Suppressor macrophage treated with lipopolysaccharide for 1 hour (primary cell): ENCODE measurements around the gene MAPK14.

Experiments used
- DNase-seq, 3 donors: peaks; one replicate each; pipeline ENCODE4 v3.0.0-alpha.2; 2020 to 2022

The MAPK14 gene

DNA sequence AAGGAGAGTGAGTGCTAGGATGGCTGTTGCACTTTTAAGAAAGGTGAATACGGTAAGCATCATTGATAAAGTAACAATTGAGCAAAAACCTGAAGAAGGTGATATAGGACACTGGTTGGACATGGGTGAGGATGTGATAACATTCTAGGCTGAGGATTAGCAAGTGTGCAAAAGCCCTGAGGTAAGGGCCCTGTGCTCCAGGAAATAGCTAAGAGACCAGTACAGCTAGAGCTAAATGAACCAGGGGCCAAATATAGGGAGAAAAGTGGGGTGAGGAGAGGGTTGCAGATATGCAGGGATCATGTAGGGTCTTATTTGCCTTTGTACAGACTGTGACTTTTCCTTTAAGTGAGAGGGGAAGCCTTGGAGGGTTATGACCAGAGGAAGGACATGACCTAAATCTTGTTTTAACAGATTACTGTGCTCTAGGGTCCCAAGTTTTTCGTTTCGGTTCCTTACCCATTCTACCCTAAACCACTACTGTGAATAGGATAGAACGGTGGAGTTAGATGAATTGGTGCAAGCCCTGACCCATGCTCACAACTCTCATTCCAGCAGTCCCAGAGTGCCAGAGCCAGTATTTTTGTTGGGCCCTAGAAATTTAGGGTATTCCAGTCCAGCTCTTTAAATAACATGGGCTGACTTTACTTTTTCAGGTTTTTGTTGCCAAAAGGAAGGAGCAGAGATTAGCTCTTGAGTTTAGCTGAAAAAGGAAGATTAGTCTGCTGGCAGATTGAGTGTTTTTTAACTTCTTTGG is 10.7 kb downstream of the MAPK14 start:
- DNase-seq = no peak

DNA sequence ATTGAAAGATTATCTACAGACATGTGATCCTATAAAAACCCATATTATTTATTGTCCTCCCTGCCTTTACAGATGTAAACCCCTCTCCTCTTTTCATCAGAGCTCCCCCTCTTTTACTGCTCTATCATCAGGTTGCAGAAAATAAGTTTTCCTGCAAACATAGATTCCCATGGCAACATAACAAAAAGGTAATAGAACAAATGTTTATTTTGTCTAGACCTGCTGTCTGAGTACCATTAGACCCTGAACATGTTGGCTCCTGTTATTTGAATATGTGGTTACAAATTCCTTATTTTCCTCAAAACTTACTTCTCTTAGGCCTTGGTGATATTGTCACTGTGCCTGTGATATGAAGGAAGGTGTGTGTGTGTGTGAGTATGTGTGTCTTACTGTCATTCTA is 11.5 kb downstream of the MAPK14 start:
- DNase-seq = no peak

DNA sequence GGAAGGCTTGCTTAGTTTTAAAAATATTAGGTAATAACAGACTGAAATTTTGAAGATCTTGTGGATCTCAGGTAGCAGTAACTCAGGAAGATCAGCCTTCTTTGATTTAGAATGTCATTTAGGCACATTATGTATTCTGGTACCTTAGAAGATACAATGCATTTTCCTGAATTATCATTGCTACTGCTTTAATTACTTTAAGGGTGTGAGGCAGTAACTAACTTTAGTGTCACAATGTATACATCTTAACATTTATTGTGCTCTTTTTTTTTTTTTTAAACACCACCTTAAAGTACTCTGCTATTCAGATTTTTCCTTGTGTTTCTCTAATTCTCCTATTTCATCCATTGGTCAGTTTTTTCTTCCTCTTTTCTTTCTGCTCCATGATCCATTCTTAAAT is 13.3 kb downstream of the MAPK14 start:
- DNase-seq = no peak

DNA sequence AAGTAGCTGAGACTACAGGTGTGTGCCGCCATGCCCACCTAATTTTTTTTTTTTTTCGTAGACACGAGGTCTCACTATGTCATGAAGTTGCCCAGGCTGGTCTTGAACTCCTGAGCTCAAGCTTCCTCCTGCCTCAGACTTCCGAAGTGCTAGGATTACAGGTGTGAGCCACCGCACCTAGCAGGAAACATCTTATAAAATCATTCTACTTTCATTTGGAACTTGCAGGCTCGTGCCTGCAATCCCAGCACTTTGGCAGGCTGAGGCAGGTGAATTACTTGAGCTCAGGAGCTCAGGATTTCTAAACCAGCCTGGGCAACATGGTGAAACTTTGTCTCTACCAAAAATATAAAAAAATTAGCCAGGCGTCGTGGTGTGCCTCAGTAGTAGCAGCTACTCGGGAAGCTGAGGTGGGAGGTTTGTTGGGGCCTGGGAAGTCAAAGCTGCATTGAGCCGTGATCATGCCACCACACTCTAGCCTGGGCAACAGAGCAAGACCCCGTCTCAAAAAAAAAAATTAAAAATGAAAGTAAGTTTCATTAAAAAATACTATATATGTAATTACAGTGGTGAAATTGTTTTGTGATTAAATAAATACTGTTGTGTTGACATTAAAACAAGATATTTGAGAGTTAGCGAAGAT is 15.1 kb downstream of the MAPK14 start:
- DNase-seq = no peak

DNA sequence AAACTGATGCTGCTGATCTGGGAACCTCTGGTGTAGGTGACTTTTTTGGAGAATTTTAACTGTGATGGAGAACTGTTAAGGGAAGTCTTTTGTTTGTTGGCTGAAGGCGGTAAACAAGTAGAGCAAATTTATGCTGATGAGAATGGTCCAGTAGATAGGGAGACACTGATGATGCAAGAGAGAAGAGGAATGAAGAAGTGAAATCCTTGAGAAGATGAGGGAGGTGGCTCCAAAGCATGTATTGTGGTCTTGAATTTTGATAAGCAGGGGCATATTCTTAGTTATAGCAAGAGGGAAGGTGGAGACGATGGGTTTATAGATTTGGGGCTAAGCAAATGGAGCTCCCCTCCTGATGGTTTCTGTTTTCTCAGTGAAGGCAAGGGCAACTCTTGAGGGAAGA is 22.0 kb downstream of the MAPK14 start:
- no peak for DNase-seq

DNA sequence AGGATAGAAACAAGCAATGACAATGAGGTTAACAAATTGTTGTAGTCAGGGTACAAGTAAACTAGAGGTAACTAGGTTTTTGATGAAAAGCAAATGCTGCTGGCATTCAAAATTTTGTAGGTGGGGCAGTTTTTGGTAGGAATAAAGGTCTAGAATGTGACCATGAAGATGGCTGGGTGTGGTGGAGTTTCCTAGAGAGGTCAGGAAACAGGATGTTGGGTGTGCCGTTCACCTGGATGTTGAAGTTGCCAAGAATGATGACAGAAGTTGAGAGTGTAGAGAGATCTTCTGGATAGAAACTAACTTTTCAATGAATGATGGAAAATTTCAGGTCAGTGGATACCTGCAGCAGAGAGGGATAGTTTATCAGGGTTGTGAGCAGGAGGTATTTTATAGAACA is 22.7 kb downstream of the MAPK14 start:
- no peak for DNase-seq

DNA sequence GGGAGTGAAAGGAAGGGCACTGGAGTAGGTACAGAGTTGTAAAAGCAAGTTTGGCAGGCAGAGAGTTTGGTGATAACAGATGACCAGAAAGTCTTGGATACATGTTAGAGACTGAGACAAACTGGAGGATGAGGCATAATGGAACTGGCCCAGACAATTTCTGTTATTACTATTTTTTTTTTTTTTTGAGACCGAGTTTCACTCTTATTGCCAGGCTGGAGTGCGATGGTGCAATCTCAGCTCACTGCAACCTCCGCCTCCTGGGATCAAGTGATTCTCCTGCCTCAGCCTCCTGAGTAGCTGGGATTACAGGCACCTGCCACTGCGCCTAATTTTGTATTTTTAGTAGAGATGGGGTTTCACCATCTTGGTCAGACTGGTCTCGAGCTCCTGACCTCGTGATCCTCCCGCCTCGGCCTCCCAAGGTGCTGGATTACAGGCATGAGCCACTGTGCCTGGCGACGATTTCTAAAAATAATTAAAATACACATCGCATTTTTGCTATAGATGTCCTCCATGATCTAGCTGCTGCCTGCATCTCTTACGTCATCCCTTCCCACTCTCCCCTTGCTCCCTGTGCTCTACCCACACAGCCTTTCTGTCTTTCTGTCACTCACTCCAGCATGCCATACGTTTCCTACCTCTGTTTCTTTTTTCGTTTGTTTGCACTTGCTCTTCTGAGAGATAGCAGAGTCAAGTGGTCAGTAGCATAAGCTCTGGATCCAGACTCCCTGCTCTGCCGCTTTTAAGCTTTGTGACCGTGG is 23.5 kb downstream of the MAPK14 start:
- DNase-seq = peak in 1 of 3 donors; percentile 17

DNA sequence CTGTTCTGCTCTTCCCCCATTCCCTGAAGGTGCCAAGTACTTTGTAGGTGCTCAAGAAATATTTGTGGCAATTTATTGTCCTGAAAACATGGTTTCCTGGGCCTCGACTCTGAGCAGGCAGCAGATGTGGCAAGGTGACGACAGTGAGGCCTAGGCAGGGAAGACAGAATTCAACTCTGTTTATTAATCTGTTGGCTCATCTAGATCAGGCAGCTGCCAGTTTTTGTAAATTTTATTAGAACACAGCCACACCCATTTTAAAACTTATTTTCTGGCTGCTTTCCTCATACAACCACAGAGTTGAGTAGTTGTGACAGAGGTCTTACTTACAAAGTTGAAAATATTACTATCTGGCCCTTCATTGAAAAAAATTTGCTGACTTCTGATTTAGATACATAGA is 24.5 kb downstream of the MAPK14 start:
- DNase-seq = no peak

DNA sequence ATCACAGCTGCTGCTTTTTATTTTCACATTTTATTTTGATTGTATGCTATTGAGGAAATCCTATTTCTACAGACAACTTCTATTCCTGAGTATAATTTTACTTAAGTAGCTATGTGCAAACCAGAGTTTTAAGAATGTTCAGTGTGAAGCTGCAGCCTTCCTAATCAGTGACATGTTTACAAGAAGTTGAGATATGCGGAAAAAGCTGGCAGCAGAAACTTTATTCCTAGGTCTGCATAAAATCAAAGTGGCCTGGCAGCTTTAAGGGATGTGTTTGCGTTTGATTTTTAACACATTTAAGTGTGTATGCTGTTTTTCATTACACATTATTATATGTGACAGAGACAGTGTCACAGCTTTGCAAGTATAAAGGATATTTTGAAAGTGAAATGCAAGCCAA is 26.3 kb downstream of the MAPK14 start:
- DNase-seq = no peak

DNA sequence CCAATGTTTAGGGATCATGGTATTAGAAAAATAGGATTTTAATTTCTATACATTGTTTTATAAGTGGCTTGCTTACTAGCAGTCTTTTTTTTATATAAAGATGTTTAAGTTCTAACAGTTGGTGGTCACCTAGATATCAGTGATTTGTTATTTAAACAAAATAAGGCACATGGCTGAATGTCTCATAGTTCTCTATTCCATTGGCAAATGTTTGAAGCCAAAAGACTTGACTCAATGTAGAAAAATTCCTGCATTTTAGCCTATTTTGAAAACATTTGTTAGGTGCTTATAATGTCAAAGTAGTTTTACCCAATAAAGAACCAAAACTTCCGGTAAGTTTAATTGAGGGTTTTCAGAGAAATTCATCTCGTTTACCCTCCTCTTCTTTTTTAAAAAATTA is 26.8 kb downstream of the MAPK14 start:
- no peak for DNase-seq

DNA sequence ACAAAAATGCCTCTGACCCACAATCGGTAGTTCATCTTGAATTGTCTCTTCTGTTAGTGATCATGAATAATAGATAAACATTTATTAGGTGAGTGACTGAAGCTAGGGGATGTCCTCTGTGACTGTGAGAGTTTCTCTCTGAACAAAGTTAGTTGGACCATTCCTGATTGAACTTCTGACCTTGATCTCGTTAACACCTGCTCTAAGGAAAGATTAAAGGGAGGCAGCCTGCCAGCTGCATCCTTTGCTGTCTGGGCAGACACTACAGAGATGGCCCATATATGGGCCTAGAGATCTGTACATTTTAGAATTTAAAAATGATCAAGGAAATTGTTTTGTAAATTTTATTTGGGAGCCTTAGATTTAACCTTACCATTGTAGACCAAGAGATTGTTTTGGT is 27.3 kb downstream of the MAPK14 start:
- DNase-seq = no peak

DNA sequence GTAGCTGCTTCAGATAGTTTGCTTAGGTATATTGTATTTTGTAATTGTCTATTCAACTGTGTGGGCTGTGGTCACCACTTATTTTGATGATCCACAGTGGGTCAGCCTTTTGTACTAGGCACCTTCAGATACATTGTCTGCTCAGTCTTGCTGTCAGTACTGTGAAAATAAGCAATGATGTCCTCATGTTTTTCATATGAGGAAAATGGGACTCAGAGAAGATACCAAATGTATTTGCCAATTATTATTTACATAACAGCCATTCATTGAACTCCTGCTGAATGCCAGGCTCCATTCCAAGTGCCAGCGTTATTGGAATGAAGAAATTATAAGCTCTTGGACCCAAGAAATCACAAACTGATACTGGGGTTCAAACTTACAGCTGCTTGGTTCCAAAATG is 28.6 kb downstream of the MAPK14 start:
- DNase-seq = no peak

DNA sequence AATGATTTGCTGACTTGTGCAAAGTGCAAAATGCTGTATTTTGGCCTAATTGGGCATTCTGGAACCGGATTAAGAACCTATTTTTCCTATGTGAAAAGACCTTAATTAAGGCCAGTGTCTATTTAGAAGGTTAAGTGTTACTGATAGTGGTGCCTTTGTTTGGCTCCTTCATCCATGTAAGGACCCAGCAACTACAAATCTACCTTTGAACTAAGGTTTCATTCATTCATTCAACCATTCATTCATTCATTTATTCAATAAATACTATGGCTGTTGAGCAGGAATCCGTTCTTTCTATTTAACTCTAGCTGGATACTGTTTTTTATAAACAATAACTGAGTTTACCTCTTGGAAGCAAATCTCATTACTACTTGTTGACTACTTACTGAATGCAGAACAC is 33.6 kb downstream of the MAPK14 start:
- DNase-seq = no peak

DNA sequence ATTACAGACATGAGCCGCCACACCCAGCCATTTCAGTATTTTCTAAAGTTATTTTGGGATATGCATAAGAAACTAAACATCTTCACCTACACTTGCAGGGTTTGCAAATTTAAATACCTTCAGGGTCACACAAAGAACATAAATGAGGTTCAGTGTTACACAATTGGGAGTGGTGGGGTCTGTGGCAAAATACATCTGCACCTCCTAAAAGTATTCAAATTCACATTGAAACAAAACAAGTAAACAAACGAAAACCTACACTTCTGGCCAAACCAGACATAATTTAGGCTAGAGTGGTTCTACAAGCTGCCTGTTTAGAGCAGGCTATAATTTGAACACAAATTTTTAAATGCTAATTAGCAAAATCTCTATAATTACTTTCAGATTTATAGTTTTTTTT is 34.6 kb downstream of the MAPK14 start:
- no peak for DNase-seq

DNA sequence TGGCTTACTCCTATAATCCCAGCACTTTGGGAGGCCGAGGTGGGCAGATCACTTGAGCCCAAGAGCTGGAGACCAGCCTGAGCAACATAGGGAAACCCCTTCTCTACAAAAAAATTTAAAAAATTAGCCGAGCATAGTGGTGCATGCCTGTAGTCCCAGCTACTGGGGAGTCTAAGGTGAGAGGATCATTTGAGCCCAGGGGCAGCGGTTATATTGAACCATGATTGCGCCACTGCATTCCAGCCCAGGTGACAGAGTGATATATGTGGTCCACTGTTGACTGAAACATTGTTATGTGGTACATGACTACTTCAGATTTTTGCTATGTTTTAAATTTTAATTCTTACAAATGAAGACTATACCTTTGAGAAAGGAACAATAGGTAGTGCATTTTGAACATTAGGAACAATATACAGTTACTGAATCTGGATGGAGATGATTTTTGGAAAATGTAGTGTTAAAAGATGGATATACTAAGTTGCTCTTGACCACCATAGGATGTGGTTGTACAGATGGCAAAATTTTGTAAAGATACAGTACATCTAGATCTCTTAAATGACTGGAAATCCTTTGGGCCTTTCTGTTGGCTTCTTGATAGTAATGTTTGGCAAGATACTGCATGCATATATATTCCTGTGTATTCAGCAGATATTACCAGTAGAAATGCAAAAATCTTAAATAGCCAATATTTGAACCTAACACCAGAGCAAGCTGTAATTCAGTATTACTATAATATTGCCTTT is 35.9 kb downstream of the MAPK14 start:
- DNase-seq = no peak

DNA sequence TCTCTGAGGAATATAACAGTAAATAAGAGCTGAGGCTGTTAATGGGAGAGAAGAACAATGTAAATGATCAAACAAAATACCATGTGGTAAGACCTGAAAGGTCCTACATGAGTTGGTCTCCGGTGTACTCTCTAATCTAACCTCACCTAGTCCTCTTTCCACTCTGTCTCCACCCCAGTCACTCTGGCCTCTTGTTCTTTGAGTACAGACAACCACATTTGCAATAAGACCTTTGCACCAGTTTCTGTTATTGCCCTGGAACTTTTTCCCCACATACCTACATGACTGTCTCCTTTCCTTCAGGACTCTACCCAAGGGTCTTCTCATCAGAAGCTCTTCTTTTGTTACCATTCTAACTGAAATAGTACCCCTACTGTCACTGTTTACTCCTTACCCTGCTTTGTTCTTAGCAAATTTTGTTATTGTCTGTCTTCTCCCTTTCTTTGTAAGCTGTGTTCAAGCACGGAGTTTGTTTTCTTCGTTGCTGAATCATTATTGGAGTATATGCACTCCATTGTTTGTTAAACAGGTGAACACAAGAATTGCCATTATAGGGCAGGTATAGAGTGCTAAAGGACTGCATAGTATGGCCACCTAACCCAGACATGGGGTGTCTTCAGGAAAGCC is 37.3 kb downstream of the MAPK14 start:
- no peak for DNase-seq

DNA sequence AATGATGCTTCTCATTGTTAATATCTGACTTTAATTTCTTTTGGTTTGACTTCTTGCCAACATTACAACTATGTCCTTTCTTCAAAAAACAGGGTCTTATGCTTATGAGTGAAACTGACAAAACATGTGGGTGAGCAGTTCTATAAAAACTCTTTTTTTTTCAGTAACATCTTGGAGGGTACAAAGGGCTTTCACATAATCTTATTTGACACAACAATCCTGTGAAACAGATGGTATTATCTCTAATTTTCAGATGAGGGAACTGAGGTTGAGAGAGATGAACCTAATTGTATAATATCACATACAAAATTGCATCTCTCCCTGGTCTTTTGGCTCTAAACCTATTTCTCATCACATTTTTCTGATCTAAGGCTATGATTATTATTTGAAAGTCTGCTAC is 38.3 kb downstream of the MAPK14 start:
- DNase-seq = no peak

DNA sequence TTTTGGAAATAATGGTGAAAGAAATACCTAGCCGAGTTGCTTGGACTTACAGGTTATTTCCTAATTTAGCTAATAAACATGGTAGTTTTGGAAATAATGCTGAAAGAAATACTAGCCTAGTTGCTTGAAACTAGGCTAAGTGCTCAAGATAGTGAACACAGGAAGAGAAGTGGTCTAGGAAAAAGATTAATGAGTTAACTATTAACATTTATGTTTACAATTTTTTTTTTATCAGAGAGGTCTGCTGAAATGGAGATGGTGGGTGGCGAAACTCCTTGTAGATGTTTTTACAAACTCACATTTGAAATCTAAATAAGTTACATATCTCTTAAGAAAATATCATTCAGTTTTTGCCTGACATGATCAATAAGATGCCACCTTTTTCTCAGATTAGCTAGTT is 39.2 kb downstream of the MAPK14 start:
- no peak for DNase-seq

DNA sequence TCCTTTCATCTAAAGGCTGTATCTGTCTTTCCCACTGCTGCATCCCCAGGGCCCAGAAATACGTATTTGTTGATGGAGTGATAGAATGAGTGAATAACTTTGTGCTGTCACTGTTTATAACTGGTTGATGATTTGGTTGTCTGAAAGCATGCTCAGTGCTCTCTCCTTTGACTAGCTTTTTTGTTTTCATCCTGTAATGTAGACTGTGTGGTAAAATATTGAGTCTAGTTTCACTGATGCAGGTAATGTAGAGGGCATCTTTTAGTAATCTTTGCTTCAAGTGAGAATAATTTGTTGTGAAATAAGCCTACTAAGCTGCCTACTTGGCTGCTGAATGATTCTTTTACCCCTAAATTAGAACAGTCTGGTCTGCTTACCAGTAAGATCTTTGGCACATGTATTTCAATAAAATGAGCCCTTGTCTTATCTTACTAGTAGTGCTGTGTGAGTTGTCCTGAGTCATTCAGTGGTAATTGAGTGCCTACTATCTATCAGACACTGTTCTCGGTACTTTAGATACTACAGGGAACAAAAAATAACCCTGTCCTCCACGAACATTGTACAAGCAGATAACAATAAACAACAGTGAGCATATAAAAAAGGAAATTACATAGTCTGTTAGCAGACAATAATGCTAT is 39.9 kb downstream of the MAPK14 start:
- no peak for DNase-seq

DNA sequence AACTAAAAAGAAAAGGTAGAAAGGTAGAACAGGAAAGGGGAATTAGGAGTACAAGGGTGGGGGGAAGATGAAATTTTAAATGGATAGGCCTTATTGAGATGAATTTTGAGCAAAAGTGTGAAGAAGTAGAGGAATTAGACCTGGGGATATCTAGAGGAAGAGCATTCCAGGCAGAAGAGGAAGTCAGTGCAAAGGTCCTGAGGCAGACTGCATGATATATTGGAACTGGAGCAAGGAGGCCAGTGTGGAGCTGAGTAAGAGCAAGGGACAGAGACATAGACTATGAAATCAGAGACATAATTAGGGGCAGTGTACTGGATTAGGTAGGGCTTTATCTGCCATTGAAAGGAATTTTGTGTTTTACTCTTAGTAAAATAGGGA is 40.4 kb downstream of the MAPK14 start:
- DNase-seq = peak in 1 of 3 donors; percentile 13

DNA sequence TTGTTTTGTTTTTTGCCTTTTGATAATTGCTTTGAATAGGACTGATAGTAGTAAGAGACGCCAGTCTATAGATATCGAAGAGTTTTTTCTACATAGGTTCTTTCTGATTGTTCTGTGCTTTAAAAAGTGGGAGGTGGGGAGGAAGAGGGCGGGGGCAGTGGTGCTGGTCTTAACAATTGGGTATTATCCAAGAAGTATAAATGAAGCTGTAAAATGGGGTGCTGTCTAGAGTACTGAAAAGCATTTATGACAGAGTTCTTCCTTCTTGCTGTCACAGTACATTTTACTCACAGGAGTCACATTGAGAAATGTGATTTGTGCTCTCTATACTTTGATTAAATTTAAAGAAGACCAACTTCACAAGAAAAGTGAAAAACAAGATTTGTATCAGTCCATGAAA is 41.0 kb downstream of the MAPK14 start:
- DNase-seq = no peak

DNA sequence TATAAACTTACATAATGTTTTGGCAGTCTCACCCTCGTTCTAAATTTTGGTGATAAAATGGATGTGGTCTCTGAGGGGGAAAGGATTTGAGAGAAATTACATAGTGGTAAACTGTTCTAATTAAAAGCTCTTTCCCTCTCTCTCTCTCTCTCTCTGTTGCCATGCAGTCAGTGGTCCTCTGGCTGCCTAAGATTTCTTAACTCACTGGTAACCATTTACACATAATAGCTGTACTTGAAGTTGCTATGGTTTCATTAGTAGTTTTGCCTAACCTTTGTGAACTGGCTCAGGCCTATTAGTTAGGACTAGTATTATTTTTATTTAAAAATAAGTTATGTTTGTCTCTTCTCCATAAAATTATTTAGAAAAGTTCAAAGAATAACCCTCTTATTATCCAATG is 42.0 kb downstream of the MAPK14 start:
- DNase-seq = no peak

DNA sequence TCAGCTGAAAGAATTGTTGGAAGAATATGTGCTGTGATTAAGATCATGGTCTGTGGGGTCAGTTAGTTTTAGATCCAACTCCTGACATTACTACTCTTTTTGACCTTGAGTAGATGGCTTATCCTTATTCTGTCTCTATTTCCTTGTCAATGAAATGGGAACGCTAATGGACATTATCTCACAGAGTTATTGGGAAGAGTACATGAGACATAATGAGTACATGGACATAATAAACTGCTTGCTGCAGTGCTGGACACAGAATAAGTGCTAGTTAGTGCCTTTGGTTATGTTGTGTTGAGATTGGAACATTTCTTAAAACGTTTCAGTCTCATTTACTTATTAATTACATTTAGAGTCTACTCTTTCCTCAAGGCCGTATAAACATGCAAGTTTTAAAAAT is 42.6 kb downstream of the MAPK14 start:
- no peak for DNase-seq
